IPS-18c (cell line): Measurements from ENCODE around the gene TNFRSF14.
"Not testable (repeated sequence)": the region's sequence is repeated elsewhere in the genome, so short reads cannot be mapped to it uniquely, and the experiment has no call there.

Experiments
- H3K4me3 ChIP-seq: 2 replicates; pipeline ENCODE4 v1.7.0; 2013; ENCODE audit warnings: low read depth, mild to moderate bottlenecking, low read length, moderate library complexity; ENCODE audit not compliant: insufficient read depth
- H3K9me3 ChIP-seq: one replicate; pipeline ENCODE4 v1.6.1; 2013; ENCODE audit warnings: mild to moderate bottlenecking, low read length, moderate library complexity; ENCODE audit not compliant: control insufficient read depth, insufficient read depth

Gene TNFRSF14

DNA sequence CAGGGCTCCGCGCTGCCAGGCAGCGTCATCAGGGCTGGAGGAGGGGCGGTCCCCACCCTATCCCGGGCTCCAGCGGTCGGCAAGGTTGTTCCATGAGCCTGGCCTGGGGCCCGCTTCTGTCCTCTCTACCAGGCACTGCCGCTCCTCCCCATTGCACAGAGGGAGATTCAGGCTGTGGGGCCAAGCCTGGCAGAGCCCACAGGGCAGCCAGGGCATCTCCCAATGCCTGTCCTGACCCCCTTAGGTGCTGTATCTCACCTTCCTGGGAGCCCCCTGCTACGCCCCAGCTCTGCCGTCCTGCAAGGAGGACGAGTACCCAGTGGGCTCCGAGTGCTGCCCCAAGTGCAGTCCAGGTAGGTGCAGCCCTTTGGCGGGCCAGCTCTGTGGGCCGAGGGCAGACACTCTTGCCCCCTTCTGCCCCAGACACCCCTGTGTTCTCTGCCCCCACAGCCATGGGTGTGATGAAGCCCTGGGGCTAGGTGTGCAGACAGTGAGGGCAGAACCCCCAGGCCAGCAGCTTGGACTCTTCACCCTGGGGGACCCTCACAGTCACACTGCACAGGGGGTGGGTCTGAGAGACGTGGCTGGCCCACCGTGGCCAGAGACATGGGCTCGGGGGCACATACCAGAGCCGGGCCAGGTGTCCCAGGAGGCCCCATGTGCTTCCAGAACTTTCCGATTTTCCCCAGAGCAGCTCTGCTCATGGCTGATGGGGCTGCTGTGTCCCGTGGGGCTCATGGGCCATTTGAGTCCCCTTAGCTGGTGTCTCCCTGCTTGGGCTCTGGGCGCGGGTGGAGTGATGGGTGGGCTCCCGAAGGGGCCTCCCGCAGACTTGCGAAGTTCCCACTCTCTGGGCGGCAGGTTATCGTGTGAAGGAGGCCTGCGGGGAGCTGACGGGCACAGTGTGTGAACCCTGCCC is 1.6 kb downstream of the TNFRSF14 start:
- no peaks in the 10 kb centered on the region for H3K9me3 ChIP-seq
- no peak overlapping the region for H3K4me3 ChIP-seq

DNA sequence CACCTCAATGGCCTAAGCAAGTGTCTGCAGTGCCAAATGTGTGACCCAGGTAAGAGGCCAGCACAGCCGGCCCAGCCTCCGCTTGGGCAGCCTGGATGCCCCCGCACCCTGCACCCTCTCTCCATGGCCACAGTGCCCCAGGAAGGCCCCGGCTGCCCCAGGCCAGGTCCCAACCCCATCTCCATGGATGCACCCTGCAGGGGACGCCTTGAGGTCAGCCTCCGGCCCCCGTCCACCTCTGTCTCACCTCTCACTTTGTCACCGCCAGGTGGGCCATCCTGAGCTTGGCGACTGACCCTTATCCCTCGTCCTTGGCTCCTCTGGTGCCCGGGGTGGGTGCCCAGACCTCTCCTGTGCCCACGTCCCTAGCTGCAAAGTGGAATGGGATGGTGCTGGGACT is 2.2 kb downstream of the TNFRSF14 start:
- H3K9me3 ChIP-seq = no peaks in the 10 kb centered on the region
- H3K4me3 ChIP-seq = no peak overlapping the region

DNA sequence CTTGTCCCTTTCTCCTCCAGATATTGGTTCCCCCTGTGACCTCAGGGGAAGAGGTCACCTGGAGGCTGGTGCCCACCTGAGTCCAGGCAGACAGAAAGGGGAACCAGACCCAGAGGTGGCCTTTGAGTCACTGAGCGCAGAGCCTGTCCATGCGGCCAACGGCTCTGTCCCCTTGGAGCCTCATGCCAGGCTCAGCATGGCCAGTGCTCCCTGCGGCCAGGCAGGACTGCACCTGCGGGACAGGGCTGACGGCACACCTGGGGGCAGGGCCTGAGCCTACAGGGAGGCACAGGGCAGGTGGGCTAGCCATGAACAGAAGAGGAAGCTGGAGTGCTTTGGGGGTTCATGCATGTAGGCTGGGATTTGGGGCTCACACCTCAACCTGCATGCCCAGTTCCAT is 2.7 kb downstream of the TNFRSF14 start:
- no peaks in the 10 kb centered on the region for H3K9me3 ChIP-seq
- no peak overlapping the region for H3K4me3 ChIP-seq

DNA sequence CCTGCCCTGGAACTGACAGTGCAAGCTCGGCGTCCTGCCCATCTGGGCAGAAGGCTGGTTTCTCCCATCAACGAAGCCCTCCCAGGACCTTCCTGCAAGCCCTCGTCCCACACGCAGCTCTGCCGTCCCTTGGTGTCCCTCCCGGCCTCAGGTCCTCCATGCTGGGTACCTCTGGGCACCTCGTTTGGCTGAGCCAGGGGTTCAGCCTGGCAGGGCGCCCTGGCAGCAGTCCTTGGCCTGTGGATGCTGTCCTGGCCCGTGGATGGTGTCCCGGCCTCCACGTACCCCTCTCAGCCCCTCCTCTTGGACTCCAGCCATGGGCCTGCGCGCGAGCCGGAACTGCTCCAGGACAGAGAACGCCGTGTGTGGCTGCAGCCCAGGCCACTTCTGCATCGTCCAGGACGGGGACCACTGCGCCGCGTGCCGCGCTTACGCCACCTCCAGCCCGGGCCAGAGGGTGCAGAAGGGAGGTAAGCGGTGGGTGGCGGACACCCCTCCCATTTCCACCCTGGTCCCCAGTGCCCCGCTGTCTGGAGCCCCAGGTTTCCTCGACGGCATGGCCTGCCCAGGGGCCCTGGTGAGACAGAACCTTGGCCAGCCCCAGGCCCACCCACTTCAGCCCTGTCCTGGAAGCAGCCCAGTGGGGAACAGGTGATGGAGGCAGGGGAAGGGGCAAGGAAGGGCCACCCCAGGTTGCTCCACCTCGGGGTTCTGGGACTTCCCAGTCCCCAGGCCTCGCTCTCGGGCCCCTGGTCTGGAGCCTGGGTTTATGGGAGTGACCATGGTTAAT is 3.5 kb downstream of the TNFRSF14 start:
- H3K9me3 ChIP-seq = no peaks in the 10 kb centered on the region
- no peak overlapping the region for H3K4me3 ChIP-seq

DNA sequence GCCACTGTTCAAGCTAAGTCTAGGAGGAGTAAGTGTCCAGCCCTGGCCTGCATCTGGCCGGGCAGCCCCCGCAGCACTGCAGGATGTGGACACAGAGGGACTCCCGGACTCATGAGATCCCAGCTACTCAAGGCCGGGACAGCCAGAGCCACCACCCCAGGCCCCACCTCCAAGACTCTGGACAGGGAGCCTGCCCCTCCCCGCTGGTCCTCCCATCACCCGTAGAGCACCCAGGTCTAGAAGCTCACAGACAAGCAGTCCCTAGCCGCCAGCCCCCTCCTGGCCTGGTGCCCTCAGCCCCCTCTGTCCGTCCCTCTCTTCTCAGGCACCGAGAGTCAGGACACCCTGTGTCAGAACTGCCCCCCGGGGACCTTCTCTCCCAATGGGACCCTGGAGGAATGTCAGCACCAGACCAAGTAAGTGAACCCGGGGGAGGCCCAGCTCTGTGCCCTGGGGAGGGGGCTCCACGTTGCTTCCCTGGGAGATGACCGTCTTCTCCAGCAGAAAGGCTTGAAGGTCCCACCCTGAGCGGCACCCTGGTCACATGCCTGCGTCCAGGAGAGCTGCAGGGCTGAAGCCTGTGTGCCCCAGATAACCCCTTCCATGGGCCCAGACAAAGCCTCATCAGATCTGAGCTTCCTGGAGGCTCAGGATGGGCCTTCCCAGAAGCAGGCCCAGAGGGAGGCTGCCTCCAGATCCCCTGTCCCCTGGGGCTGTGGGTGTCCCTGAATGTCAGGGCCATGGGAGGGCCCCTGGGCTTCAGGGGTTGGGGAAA is 4.3 kb downstream of the TNFRSF14 start:
- no peak overlapping the region for H3K4me3 ChIP-seq
- no peaks in the 10 kb centered on the region for H3K9me3 ChIP-seq

DNA sequence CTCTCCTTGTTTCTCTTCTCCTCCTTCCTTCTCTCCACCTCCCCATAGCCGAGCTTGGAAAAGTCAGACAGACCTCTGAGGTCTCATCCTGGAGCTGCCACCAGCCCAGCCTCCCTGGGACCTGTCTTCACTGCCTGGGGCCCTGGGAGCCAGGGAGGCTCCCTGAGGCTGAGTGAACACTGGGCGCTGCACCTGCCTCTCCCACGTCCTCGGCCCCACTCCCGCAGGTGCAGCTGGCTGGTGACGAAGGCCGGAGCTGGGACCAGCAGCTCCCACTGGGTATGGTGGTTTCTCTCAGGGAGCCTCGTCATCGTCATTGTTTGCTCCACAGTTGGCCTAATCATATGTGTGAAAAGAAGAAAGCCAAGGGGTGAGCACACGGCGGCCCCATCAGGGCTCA is 5.3 kb downstream of the TNFRSF14 start:
- no peak overlapping the region for H3K4me3 ChIP-seq
- H3K9me3 ChIP-seq = no peaks in the 10 kb centered on the region

DNA sequence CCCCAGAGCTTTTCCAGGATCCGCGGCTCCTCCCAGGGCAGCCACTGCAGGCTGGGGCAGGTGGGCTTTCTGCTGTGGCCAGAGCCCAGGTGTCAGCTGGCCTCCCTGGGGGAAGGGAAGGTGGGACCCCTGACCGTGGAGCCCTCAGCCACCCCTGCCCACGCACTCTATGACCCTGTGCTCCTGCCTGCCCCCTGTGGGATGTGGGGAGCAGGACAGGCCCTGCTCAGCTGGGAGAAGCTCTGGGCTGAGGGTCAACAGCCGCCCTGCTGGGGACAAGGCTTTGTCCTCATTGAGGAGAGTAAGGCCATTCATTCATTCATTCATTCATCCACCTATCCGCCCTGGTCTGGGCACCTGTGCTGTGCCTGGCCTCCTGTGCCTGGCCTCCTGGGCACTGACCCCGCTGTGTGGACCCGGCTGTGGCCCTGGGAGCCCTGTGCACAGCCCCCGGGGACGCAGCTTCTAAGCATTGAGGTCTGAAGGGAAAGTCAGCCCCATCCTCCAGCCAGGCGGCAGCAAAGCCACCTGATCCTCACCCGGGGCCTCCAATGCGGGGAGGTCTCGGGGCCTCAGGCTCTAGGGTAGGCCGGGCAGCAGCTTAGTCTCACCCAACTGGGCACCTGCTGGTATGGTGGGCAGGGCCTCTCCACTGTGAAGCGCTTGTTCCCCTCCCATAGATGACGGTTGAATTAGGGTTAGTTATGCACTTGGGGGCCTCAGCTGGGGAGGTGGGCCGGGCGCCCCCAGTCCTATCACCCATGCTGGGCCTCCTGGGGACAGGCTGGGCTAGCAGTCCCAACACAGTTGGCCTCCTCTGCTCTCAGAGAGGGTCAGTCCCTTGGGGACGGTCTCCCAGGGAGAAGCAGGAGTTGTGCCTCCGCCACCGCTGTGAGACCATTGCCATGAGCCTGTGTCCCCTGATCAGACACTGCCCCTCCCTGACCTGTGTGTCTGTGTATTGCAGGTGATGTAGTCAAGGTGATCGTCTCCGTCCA is 6.0 kb downstream of the TNFRSF14 start:
- Histone ChIP-seq H3K9me3 (no peaks in the 10 kb centered on the region), H3K4me3 (no peak overlapping the region)

DNA sequence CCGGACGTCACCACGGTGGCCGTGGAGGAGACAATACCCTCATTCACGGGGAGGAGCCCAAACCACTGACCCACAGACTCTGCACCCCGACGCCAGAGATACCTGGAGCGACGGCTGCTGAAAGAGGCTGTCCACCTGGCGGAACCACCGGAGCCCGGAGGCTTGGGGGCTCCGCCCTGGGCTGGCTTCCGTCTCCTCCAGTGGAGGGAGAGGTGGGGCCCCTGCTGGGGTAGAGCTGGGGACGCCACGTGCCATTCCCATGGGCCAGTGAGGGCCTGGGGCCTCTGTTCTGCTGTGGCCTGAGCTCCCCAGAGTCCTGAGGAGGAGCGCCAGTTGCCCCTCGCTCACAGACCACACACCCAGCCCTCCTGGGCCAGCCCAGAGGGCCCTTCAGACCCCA is 7.0 kb downstream of the TNFRSF14 start:
- Histone ChIP-seq H3K9me3 (no peaks in the 10 kb centered on the region), H3K4me3 (no peak overlapping the region)

DNA sequence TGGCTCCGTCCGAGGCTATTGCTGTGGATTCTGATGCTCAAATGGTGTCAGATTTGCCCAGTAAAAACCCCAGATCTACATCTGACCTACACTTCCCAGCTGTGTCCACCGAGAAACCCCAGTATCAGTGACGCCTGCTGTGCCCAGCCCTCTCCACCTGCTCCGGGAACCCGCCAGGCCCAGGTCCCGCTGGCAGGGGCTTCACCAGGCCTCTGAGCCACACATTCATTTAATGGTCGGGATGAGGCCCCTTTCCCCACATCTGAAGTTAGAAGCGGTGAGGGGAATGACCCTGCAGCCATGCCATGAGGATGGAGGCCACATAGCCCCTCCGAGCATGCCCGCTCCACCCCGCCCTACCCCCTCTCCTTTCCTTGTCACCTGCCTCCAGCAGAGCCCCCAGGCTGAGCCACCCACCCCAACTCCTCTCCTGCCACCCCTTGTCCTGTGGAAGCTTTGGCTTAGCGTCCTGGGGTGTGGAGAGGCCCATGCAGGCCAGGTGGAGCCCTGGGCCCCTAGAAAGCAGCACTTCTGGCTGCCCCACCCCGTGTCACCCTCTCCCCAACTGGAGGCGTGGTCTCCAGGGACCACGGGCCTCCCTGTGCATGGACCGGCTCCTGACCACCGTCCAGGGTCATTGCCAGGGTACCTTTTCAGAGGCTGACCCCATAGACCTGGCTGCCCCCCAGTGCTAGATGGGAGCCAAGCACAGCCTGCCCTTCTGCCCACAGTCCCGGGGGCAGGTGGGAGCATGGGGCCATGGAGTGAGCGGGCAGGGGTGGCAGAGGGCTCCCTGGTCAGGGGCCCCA is 8.0 kb downstream of the TNFRSF14 start:
- H3K4me3 ChIP-seq = no peak overlapping the region

DNA sequence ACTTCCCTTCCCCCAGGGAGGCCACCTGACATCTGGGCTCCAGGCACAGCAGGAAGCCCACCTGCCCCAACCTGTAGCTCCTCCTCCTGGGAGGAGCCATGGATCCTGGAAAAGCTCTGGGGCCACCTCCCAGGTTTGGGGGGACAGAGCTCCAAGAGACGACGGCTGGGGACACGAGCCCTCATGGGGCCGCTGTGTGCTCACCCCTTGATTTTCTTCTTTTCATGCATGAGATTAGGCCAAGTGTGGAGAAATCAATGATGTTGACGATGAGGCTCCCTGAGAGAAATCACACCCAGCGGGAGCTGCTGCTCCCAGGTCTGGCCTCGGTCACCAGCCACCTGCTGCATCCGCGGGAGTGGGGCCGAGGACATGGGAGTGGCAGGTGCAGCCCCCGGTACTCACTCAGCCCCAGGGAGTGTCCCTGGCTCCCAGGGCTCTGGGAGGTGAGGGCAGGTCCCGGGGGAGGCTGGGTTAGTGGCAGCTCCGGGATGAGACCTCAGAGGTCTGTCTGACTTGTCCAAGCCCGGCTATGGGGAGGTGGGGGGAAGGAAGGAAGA is 8.7 kb downstream of the TNFRSF14 start:
- no peaks in the 10 kb centered on the region for H3K9me3 ChIP-seq
- H3K4me3 ChIP-seq = no peak overlapping the region

More for the DNA sequence above, 8.0 kb downstream of the TNFRSF14 start:
- H3K9me3 ChIP-seq = no peaks in the 10 kb centered on the region

DNA sequence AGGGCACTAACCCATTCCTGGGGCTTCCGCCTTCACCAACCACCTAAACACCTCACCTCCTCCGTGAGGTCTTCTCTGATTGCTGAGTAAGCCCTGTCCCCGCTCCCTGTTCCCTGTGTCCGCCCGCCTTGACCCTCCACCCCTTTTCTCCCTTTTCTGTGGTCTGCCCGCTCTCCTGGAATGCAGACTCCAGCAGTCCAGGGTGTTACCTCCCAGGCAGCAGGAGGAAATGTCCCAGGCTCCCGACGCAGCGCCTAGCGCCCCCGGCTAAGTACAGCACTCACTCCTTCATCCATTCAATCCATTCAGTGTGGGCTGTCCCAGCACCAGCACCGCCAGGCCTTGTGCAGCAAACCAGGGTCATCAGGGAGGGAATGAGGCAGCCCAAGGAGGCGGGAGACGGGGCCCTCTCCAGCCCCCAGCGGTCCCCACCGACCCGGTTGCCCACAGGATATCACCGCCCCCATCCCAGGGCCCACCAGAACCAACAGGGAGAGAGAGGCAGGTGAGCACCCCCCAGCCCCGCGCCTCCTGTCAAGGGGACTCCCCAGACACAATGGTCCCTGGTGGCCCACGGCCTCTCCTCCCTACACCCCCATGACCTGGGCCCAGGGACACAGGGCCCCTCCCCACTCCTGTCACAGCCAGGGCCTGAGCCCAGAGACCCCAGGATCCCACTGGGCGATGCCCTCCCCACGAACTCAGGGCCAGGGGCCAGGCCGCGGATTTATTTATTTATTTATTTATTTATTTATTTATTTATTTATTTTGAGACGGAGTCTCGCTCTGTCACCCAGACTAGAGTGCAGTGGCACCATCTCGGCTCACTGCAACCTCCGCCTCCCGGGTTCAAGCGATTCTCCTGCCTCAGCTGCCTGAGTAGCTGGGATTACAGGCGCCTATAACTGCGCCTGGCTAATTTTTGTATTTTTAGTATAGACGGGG is 10.2 kb downstream of the TNFRSF14 start:
- Histone ChIP-seq H3K4me3 (no peak overlapping the region), H3K9me3 (no peaks in the 10 kb centered on the region)

DNA sequence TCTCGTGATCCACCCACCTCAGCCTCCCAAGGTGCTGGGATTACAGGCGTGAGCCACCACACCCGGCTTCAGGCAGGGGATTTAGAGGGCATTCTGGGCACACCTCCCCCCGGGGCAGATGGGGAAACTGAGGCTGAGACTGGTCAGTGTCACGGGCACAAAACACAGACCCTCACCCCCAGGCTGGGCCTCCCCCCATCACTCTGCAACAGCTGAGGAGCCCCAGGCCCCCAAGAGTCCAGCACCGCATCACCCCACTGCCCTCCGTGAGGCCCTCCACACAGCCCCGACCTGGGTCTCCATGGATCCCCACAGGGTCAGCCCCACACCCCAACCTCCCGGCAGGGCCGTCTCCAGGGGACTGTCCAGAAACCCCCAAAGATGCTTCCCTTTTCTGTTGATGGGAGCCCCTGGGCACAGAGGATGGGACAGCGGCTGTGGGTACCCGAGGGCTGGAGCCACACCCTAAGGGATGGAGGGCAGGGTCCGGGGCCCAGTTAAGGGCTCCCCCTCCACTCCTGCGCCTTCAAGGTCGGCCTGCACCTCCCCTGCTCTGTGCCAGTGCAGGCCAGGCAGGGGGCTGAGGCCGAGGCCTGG is 11.0 kb downstream of the TNFRSF14 start:
- Histone ChIP-seq H3K9me3 (no peaks in the 10 kb centered on the region), H3K4me3 (no peak overlapping the region)

DNA sequence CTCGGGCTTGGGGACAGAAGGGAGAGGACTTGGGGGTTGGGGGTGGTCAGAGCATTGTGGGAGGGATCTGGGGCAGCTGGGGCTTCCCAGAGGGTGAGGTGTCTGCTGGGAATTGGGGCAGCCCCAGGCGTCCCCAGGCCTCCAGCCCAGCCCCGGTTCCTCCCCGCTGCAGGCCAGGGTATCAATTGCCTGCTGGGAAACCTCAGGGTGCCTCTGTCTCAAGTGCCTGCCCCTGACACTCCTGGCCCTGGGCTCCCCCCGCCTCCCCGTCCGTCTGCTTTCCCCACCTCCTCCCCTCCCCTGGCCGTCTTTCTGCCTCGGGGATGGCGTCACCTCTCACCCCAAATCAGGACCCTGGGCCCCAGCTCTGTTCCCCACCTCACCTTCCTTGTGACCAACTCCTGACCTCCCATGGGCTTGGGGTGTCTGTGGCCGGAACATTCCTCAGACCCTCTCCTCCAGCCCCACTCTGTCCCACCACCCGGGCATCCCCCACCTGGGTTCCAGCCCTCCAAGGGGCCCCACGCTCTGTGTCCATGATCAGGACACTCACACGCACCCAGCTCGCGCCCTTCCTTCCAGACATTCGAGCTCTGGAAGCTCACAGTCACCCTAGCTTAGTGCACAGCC is 12.1 kb downstream of the TNFRSF14 start:
- H3K4me3 ChIP-seq, H3K9me3 ChIP-seq: not testable (repeated sequence)

DNA sequence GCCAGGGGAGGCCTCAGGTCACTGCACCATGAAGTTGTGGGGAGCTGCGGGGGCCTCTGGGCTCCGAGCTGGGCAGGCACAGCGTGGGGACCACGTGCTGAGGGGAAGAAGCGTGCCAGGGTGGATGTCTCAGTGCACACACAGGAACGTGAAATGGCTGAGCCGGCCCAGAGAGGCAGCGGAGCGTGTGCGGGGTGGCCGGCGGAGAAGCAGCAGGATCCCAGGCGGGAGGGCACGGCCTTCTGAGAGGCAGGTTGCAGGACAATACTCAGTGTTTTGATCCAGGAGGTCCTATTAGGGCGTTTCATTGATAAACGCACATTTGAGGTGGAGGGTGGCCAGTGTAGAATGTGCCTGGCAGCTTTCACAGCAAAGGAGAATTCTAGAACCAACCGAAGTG is 12.9 kb downstream of the TNFRSF14 start:
- H3K4me3 ChIP-seq = no peak overlapping the region

More for the DNA sequence above, 12.9 kb downstream of the TNFRSF14 start:
- H3K9me3 ChIP-seq = peaks cover 4% of the 10 kb centered on the region
